ENCODE data around the gene HDAC7.

- TF ChIP-seq CTCF (conservative IDR thresholded peaks at IDR 0.05; ENCODE audit: low read depth, low read length) = no peak
- no peak for TF ChIP-seq EZH2phosphoT487 (IDR thresholded peaks at IDR 0.05; ENCODE audit: borderline replicate concordance, low read length)
Observed at GRCh38 chr12:47867495-47867941, 47.8 kb upstream of the HDAC7 start.

Measured in PC-3 (cell line).